Esophagus squamous epithelium (tissue), 4 donors: Measurements from ENCODE around the gene FKBP1C.

Experiments used
- POLR2A ChIP-seq, 4 donors: fragments of 450-650 bp; IDR thresholded peaks; one replicate each; pipeline ENCODE4 v1.6.1; 2017; ENCODE audit warnings: antibody characterized with exemption in 4 of 4, mild to moderate bottlenecking in 4 of 4, moderate library complexity in 3 of 4
- TF ChIP-seq, protein P1 (sequence below), 6 experiments: fragments of 450-650 bp in 4 of 6; fragments of 200-600 bp in 2 of 6; sonication (generic) in 2 of 6; IDR thresholded peaks; one replicate each; pipeline ENCODE4 v1.5.1; 2016 to 2019; ENCODE audit warnings: antibody characterized with exemption in 6 of 6, mild to moderate bottlenecking in 4 of 6, moderate library complexity in 4 of 6

DNA sequence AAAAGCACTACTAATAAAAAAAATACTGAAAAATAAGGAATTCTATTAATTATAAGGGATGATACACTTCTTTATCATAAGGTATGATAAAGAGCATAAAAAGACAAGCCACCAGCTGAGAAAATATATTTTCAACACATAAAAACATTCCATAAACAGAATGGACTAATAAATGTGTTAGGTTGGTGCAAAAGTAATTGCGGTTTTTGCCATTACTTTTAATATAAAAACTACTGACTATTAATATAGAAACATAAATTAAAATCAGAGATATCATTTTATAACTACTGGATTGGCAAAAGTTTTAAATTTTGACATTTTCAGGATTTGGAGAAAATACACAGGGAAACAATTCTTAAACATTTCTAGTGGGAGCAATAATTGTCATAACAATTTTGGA, 37.1 kb upstream of the FKBP1C start:
- TF ChIP-seq, protein P1, sequence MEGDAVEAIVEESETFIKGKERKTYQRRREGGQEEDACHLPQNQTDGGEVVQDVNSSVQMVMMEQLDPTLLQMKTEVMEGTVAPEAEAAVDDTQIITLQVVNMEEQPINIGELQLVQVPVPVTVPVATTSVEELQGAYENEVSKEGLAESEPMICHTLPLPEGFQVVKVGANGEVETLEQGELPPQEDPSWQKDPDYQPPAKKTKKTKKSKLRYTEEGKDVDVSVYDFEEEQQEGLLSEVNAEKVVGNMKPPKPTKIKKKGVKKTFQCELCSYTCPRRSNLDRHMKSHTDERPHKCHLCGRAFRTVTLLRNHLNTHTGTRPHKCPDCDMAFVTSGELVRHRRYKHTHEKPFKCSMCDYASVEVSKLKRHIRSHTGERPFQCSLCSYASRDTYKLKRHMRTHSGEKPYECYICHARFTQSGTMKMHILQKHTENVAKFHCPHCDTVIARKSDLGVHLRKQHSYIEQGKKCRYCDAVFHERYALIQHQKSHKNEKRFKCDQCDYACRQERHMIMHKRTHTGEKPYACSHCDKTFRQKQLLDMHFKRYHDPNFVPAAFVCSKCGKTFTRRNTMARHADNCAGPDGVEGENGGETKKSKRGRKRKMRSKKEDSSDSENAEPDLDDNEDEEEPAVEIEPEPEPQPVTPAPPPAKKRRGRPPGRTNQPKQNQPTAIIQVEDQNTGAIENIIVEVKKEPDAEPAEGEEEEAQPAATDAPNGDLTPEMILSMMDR (IDR thresholded peaks at IDR 0.05), result no peak
- TF ChIP-seq POLR2A (IDR thresholded peaks at IDR 0.05), result no peak
